ENCODE measurements around the gene SPATA3.

- TF ChIP-seq CTCF (IDR thresholded peaks at IDR 0.05; ENCODE audit: insufficient read depth, low read depth, low read length) (no peak), EZH2 (IDR thresholded peaks at IDR 0.05; ENCODE audit: insufficient read depth, low read length) (no peak)
These were observed 33.0 kb downstream of the SPATA3 start for GRCh38 chr2:231028889-231029288.

Data from astrocyte (in vitro differentiated cells and primary cell).